ENCODE data around the gene POU2AF1.

- TF ChIP-seq REST (IDR thresholded peaks at IDR 0.05) (no peak), CTCF (IDR thresholded peaks at IDR 0.05; ENCODE audit: low read depth, low read length, missing input control) (no peak), ZBTB33 (IDR thresholded peaks at IDR 0.05) (no peak), SP1 (IDR thresholded peaks at IDR 0.05) (no peak), RAD21 (IDR thresholded peaks at IDR 0.05) (no peak)
Observed at GRCh38 chr11:111347002-111347722, 31.9 kb downstream of the POU2AF1 start.

Data from liver (tissue), 3 donors.